ENCODE results near the gene FZD7.

Gene FZD7

DNA sequence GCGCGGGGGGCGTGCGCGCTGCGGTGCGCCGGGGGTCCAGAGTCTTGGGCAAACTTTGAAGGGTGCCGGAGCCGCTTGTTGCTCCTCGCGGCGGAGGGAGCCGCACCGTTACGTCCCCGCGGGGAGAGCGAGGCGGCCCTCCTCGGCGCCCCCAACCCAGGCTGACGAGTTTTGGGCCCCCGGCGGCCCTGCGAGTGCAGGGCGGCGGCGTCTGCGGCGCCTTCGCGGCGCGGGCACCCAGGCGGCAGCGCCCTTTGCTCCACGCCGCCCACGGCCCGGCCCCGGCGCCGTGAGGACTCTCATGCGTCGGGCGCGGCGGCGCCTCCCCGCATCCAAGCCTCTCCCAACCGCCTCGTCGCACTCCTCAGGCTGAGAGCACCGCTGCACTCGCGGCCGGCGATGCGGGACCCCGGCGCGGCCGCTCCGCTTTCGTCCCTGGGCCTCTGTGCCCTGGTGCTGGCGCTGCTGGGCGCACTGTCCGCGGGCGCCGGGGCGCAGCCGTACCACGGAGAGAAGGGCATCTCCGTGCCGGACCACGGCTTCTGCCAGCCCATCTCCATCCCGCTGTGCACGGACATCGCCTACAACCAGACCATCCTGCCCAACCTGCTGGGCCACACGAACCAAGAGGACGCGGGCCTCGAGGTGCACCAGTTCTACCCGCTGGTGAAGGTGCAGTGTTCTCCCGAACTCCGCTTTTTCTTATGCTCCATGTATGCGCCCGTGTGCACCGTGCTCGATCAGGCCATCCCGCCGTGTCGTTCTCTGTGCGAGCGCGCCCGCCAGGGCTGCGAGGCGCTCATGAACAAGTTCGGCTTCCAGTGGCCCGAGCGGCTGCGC is 814 bp downstream of the FZD7 start:
- in situ Hi-C loops (cut with MboI; ENCODE audit: low sequenced_read_pairs, unreplicated experiment), result no loop called here
- DNase-seq (ENCODE audit: low spot score), result peak; percentile 49
- TF ChIP-seq, protein P1, sequence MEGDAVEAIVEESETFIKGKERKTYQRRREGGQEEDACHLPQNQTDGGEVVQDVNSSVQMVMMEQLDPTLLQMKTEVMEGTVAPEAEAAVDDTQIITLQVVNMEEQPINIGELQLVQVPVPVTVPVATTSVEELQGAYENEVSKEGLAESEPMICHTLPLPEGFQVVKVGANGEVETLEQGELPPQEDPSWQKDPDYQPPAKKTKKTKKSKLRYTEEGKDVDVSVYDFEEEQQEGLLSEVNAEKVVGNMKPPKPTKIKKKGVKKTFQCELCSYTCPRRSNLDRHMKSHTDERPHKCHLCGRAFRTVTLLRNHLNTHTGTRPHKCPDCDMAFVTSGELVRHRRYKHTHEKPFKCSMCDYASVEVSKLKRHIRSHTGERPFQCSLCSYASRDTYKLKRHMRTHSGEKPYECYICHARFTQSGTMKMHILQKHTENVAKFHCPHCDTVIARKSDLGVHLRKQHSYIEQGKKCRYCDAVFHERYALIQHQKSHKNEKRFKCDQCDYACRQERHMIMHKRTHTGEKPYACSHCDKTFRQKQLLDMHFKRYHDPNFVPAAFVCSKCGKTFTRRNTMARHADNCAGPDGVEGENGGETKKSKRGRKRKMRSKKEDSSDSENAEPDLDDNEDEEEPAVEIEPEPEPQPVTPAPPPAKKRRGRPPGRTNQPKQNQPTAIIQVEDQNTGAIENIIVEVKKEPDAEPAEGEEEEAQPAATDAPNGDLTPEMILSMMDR (IDR thresholded peaks at IDR 0.05; ENCODE audit: borderline replicate concordance, control extremely low read depth, extremely low read depth, insufficient read depth, missing control alignments), result no peak

DNA sequence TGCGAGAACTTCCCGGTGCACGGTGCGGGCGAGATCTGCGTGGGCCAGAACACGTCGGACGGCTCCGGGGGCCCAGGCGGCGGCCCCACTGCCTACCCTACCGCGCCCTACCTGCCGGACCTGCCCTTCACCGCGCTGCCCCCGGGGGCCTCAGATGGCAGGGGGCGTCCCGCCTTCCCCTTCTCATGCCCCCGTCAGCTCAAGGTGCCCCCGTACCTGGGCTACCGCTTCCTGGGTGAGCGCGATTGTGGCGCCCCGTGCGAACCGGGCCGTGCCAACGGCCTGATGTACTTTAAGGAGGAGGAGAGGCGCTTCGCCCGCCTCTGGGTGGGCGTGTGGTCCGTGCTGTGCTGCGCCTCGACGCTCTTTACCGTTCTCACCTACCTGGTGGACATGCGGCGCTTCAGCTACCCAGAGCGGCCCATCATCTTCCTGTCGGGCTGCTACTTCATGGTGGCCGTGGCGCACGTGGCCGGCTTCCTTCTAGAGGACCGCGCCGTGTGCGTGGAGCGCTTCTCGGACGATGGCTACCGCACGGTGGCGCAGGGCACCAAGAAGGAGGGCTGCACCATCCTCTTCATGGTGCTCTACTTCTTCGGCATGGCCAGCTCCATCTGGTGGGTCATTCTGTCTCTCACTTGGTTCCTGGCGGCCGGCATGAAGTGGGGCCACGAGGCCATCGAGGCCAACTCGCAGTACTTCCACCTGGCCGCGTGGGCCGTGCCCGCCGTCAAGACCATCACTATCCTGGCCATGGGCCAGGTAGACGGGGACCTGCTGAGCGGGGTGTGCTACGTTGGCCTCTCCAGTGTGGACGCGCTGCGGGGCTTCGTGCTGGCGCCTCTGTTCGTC is 1.7 kb downstream of the FZD7 start:
- TF ChIP-seq, protein P1 (IDR thresholded peaks at IDR 0.05; ENCODE audit: borderline replicate concordance, control extremely low read depth, extremely low read depth, insufficient read depth, missing control alignments), result peak; percentile 12
- peak; percentile 36 for DNase-seq (ENCODE audit: low spot score)
- in situ Hi-C loops (cut with MboI; ENCODE audit: low sequenced_read_pairs, unreplicated experiment), result no loop called here

DNA sequence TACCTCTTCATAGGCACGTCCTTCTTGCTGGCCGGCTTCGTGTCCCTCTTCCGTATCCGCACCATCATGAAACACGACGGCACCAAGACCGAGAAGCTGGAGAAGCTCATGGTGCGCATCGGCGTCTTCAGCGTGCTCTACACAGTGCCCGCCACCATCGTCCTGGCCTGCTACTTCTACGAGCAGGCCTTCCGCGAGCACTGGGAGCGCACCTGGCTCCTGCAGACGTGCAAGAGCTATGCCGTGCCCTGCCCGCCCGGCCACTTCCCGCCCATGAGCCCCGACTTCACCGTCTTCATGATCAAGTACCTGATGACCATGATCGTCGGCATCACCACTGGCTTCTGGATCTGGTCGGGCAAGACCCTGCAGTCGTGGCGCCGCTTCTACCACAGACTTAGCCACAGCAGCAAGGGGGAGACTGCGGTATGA is 2.3 kb downstream of the FZD7 start:
- no peak for DNase-seq (ENCODE audit: low spot score)
- TF ChIP-seq, protein P1 (IDR thresholded peaks at IDR 0.05; ENCODE audit: borderline replicate concordance, control extremely low read depth, extremely low read depth, insufficient read depth, missing control alignments), result no peak
- in situ Hi-C loops (cut with MboI; ENCODE audit: low sequenced_read_pairs, unreplicated experiment), result no loop called here

DNA sequence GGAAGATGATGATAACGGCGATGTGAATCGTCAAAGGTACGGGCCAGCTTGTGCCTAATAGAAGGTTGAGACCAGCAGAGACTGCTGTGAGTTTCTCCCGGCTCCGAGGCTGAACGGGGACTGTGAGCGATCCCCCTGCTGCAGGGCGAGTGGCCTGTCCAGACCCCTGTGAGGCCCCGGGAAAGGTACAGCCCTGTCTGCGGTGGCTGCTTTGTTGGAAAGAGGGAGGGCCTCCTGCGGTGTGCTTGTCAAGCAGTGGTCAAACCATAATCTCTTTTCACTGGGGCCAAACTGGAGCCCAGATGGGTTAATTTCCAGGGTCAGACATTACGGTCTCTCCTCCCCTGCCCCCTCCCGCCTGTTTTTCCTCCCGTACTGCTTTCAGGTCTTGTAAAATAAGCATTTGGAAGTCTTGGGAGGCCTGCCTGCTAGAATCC is 3.0 kb downstream of the FZD7 start:
- in situ Hi-C loops (cut with MboI; ENCODE audit: low sequenced_read_pairs, unreplicated experiment), result no loop called here
- TF ChIP-seq, protein P1 (IDR thresholded peaks at IDR 0.05; ENCODE audit: borderline replicate concordance, control extremely low read depth, extremely low read depth, insufficient read depth, missing control alignments), result no peak
- DNase-seq (ENCODE audit: low spot score), result no peak

DNA sequence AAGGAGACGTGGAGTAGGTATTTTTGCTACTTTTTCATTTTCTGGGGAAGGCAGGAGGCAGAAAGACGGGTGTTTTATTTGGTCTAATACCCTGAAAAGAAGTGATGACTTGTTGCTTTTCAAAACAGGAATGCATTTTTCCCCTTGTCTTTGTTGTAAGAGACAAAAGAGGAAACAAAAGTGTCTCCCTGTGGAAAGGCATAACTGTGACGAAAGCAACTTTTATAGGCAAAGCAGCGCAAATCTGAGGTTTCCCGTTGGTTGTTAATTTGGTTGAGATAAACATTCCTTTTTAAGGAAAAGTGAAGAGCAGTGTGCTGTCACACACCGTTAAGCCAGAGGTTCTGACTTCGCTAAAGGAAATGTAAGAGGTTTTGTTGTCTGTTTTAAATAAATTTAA is 3.4 kb downstream of the FZD7 start:
- in situ Hi-C loops (cut with MboI; ENCODE audit: low sequenced_read_pairs, unreplicated experiment), result no loop called here
- DNase-seq (ENCODE audit: low spot score), result no peak
- TF ChIP-seq, protein P1 (IDR thresholded peaks at IDR 0.05; ENCODE audit: borderline replicate concordance, control extremely low read depth, extremely low read depth, insufficient read depth, missing control alignments), result no peak

DNA sequence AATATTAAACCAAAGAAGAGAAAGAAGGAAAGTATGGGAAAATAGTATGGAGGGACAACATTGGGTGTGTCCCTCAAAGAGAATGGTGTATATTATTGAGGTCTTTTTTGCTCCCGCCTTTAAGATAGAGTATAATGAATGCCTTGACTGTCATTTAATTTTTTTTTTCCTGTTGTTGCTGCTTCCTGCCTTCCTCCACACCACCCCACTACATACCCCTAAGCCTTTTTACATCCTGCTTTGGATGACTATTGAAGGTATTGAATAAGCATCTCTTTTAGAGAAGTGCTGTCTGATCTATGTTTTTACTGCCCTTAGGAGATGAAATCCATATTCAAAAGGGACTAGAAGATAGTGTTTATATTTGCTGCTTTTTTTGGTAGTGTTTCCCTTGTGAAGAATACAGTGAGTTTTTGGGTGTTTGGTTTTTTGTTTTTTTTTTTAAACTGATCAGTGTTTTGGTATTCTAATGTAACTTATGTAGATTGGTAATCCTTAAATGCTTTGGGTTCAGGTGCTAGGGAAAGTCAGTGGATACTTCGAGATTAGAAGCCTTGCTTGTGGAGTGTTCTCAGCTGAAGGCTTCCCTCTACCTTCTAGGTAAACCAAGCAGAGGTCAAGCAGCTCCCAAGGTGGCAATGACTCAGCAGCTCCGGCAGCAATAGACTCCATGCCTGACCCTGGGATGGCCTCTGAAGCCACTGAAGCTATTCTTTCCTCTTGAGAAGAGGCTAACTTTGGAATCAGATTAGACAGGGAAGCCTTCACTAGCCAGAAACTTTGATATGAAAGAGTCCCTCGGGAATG is 5.0 kb downstream of the FZD7 start:
- DNase-seq (ENCODE audit: low spot score), result no peak
- TF ChIP-seq, protein P1 (IDR thresholded peaks at IDR 0.05; ENCODE audit: borderline replicate concordance, control extremely low read depth, extremely low read depth, insufficient read depth, missing control alignments), result no peak
- in situ Hi-C loops (cut with MboI; ENCODE audit: low sequenced_read_pairs, unreplicated experiment), result no loop called here

Data from GM13976 (cell line).